Stimulated activated CD4-positive, alpha-beta T cell treated with anti-CD3 and anti-CD28 coated beads, Interleukin-15, amount 100 ng/mL, for 1 hour (primary cell): ENCODE measurements around the gene RAF1.
"Not testable (repeated sequence)": the region's sequence is repeated elsewhere in the genome, so short reads cannot be mapped to it uniquely, and the experiment has no call there.

Experiments
- DNase-seq, 2 donors: peaks; one replicate each; pipeline ENCODE4 v3.0.0-alpha.2; 2020; ENCODE audit warnings: low read depth in 1 of 2, low spot score in 1 of 2

RAF1 gene

GRCh38 chr3:12643010-12643380, 20.9 kb downstream of the RAF1 start:
- DNase-seq, result no peak

GRCh38 chr3:12640853-12641252, 23.1 kb downstream of the RAF1 start:
- DNase-seq, result not testable (repeated sequence)

GRCh38 chr3:12638105-12638504, 25.8 kb downstream of the RAF1 start:
- DNase-seq, result no peak

GRCh38 chr3:12633108-12633507, 30.8 kb downstream of the RAF1 start:
- no peak for DNase-seq

- DNase-seq, result no peak
These were observed 31.4 kb downstream of the RAF1 start for GRCh38 chr3:12632523-12632922.

GRCh38 chr3:12630843-12631242, 33.1 kb downstream of the RAF1 start:
- DNase-seq, result not testable (repeated sequence)

- no peak for DNase-seq
These were observed 33.6 kb downstream of the RAF1 start for GRCh38 chr3:12630292-12630691.

- no peak for DNase-seq
These were observed 34.4 kb downstream of the RAF1 start for GRCh38 chr3:12629560-12629959.

- DNase-seq, result no peak
These were observed 35.1 kb downstream of the RAF1 start for GRCh38 chr3:12628813-12629212.

- no peak for DNase-seq
These were observed 36.5 kb downstream of the RAF1 start for GRCh38 chr3:12627370-12627769.

- DNase-seq, result not testable (repeated sequence)
These were observed 39.0 kb downstream of the RAF1 start for GRCh38 chr3:12624964-12625363.

- no peak for DNase-seq
These were observed 39.9 kb downstream of the RAF1 start for GRCh38 chr3:12624056-12624455.

GRCh38 chr3:12622335-12622734, 41.6 kb downstream of the RAF1 start:
- DNase-seq, result no peak

GRCh38 chr3:12620729-12621128, 43.2 kb downstream of the RAF1 start:
- DNase-seq, result no peak

- no peak for DNase-seq
These were observed 43.6 kb downstream of the RAF1 start for GRCh38 chr3:12620305-12620704.

GRCh38 chr3:12618426-12618825, 45.5 kb downstream of the RAF1 start:
- DNase-seq, result no peak

GRCh38 chr3:12615266-12615665, 48.7 kb downstream of the RAF1 start:
- DNase-seq, result no peak

GRCh38 chr3:12613250-12613649, 50.7 kb downstream of the RAF1 start:
- DNase-seq, result no peak

GRCh38 chr3:12612514-12613226, 51.2 kb downstream of the RAF1 start:
- DNase-seq, result no peak

- no peak for DNase-seq
These were observed 52.8 kb downstream of the RAF1 start for GRCh38 chr3:12611117-12611516.

- no peak for DNase-seq
These were observed 55.5 kb downstream of the RAF1 start for GRCh38 chr3:12608376-12608775.

GRCh38 chr3:12603969-12604368, 59.9 kb downstream of the RAF1 start:
- no peak for DNase-seq

- no peak for DNase-seq
These were observed 62.8 kb downstream of the RAF1 start for GRCh38 chr3:12601072-12601471.
